Right lung (tissue), 5 donors: ENCODE data around the gene POU2F3. TPM values are rescaled to one million over a fixed set of nuclear protein-coding genes. Genes with fewer than 3 reads are reported as not detected.

Experiments
- DNase-seq, 2 donors: peaks; one replicate each; pipeline ENCODE4 v3.0.0-alpha.2; 2013
- polyA plus RNA-seq, 5 donors: library from polyadenylated mRNA; unstranded; fragments of 120-200 nt; gene quantifications; one replicate each; pipeline versions ENCODE4 v1.2.1 to v1.2.3, GENCODE V29; 2013; ENCODE audit warnings: inconsistent platforms in 1 of 5, low replicate concordance in 1 of 5; ENCODE audit not compliant: insufficient read length in 5 of 5, insufficient read depth in 1 of 5

The POU2F3 gene
- polyA plus RNA-seq, 5 donors, result 0.50 to 1.9 (median 1.0) TPM

- DNase-seq, result peak in 1 of 2 donors; percentile 30
Observed at GRCh38 chr11:120281143-120281795, 41.3 kb downstream of the POU2F3 start.

- no peak for DNase-seq
Observed at GRCh38 chr11:120283124-120283523, 43.2 kb downstream of the POU2F3 start.

- DNase-seq, result no peak
Observed at GRCh38 chr11:120284272-120284671, 44.3 kb downstream of the POU2F3 start.

GRCh38 chr11:120285256-120285655, 45.3 kb downstream of the POU2F3 start:
- no peak for DNase-seq

GRCh38 chr11:120288021-120288420, 48.1 kb downstream of the POU2F3 start:
- DNase-seq, result no peak

- DNase-seq, result no peak
Observed at GRCh38 chr11:120289426-120289825, 49.5 kb downstream of the POU2F3 start.

- DNase-seq, result no peak
Observed at GRCh38 chr11:120290956-120291355, 51.0 kb downstream of the POU2F3 start.

GRCh38 chr11:120293038-120293800, 53.3 kb downstream of the POU2F3 start:
- DNase-seq, result no peak

GRCh38 chr11:120294096-120294495, 54.2 kb downstream of the POU2F3 start:
- DNase-seq, result no peak

GRCh38 chr11:120295099-120295498, 55.2 kb downstream of the POU2F3 start:
- DNase-seq, result no peak

- DNase-seq, result no peak
Observed at GRCh38 chr11:120296554-120296953, 56.6 kb downstream of the POU2F3 start.

GRCh38 chr11:120298461-120298860, 58.5 kb downstream of the POU2F3 start:
- no peak for DNase-seq

GRCh38 chr11:120302001-120302805, 62.3 kb downstream of the POU2F3 start:
- DNase-seq, result peak; percentile 39

GRCh38 chr11:120303004-120303637, 63.2 kb downstream of the POU2F3 start:
- DNase-seq, result peak; percentile 38 to 58

GRCh38 chr11:120304526-120304925, 64.6 kb downstream of the POU2F3 start:
- no peak for DNase-seq

GRCh38 chr11:120305286-120305685, 65.3 kb downstream of the POU2F3 start:
- no peak for DNase-seq

- DNase-seq, result no peak
Observed at GRCh38 chr11:120306519-120307242, 66.7 kb downstream of the POU2F3 start.

GRCh38 chr11:120307476-120307875, 67.5 kb downstream of the POU2F3 start:
- DNase-seq, result no peak

GRCh38 chr11:120308081-120308480, 68.1 kb downstream of the POU2F3 start:
- no peak for DNase-seq

GRCh38 chr11:120310870-120311269, 70.9 kb downstream of the POU2F3 start:
- no peak for DNase-seq

GRCh38 chr11:120314861-120315260, 74.9 kb downstream of the POU2F3 start:
- no peak for DNase-seq
